Activated CD4-positive, alpha-beta T cell treated with anti-CD3 and anti-CD28 coated beads for 24 hours (primary cell): ENCODE data around the gene OR2M5.

Experiments used
- DNase-seq, 2 donors: peaks; one replicate each; pipeline ENCODE4 v3.0.0-alpha.2; 2020; ENCODE audit warnings: low read depth in 2 of 2

Gene OR2M5, protein sequence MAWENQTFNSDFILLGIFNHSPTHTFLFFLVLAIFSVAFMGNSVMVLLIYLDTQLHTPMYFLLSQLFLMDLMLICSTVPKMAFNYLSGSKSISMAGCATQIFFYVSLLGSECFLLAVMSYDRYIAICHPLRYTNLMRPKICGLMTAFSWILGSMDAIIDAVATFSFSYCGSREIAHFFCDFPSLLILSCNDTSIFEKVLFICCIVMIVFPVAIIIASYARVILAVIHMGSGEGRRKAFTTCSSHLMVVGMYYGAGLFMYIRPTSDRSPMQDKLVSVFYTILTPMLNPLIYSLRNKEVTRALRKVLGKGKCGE

DNA sequence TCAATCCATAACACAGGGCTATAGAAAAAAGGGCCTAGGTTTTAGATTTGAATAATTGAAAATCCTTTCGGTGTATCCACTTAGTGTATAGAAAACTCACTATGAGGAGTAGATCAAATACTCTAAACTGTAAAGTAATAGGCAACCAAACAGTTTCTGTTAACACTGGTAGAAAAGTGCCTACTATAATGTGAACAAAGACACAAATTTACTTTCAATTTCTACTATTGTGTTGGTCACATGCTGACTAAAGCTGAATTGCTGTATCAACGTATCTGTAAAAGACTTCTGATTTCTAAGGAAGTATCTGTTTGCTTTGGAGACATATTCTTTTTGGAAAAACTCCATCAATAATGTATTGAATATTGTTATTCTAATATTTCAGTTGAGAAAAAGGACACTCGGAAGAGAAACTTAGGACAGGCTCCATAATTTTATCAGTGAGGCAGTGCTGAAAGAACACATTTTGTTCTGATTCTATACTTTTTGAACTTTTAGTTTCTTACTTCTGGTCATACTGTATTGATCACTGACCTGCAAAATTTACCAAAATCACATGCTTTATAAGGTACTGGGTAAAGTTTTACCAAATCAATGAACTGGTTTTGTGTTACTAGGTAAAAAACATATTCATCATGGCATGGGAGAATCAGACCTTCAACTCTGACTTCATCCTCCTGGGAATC lies at the start of gene OR2M5:
OR2M5 (plus strand) TSS at position 636 of the 686 bp plus-strand sequence; CDS start at position 636, 0 bp downstream.
- no peak for DNase-seq

DNA sequence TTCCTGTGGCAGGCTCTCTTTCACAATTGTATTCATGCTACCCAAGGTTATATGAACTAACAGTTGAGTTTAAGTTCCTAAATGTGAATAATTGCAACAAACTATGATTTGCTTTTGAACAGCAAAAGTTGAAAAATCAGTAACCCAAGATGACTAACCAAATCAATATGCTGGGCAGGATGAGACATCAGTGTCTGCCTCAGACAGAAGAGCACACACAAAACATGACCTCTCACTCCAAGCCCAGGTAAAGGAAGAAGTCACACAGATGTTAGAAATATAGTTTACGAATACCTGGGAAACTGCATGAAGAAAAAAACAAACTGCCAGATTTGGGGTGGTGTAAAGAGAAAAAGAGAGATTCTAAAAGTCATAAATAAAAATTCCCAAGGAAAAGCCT lies 46.4 kb upstream of the OR2M5 start:
- no peak for DNase-seq

DNA sequence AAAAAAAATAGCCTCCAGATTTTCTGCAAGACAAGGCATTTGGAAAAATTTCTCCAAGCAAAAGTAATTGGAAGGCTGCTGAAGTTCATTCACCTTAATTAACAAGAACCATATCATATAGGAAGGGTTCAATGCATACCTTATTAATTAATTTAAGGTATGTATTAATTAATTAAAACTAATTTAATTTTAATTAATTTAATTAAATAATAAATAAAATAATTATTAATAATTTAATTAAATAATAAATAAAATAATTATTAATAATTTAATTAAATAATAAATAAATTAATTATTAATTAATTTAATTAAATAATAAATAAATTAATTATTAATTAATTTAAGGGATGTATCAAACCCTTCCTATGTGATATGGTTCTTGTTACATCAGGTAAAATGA lies 42.1 kb upstream of the OR2M5 start:
- DNase-seq = no peak

DNA sequence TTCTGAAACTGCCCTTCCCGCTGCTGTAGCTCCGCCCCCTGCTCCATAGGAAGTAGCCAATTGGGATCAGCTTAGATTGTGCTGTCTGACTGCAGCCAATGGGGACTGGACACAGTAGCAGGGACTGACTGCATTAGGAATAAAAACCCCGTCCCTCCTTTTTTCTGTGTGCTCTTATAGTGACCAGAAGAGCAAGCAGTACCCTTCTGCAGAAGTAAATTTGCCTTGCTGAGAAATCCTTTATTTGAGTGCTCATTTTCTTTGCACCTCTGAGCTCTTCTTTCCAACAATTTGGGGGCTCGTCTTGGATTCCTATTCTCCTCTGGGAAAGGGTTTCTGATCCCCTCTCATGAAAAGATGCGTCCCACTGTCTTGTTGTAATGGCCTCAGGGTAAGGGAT lies 33.8 kb upstream of the OR2M5 start:
- no peak for DNase-seq

DNA sequence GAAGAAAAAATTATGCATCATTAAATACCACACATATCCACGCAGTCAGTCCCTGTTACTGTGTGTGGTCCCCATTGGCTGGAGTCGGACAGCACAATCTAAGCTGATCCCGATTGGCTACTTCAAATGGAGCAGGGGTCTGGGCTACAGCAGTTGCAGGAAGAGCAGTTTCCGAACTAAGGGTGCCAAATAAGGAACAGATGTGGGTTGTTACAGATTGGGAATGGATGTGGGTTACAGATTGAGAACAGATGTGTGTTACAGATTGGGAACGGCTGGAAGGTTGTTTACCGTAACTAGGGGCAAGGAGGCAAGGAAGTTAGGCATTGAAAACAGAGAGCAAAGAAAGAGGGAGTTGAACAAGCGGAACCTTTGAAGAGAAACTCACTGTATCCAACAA lies 30.1 kb upstream of the OR2M5 start:
- no peak for DNase-seq

DNA sequence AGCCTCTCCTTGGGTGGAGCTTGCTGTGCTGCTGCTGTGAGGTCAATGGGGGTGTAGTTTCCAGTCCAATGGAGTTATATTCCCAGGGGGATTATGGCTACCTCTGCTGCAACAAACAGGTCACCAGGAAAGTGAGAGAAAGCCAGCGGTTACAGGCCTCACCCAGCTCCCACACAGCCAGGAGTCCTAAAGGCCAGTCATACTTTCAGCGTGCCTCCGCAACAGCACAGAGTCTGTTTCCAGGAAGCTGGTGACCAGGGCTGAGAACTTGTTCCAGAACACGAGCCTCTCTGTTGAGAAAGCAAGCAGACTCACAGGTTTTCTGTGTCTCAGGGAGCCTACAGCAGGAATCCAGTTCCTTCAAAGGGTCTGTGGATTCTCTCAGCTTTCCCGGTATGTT lies 17.3 kb upstream of the OR2M5 start:
- no peak for DNase-seq

DNA sequence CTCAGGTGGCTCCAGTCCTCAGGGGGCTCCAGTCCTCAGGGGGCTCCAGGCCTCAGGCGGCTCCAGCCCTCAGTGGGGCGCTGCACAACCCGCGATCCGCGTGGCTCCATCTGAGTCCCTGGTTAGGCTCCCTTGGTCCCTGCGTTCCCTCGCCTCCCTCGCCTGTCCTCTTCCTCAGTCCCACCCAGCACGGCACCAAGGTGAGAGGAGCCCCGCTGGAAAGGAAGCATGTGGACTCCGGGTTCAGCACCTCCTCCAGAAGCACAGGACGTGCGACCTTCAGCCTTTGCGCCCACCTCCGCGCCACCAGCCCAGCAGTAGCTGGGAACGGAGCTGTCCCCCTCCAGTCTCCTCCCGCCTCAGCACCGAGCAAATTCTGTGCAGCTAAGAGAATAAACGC lies 8.1 kb upstream of the OR2M5 start:
- no peak for DNase-seq

DNA sequence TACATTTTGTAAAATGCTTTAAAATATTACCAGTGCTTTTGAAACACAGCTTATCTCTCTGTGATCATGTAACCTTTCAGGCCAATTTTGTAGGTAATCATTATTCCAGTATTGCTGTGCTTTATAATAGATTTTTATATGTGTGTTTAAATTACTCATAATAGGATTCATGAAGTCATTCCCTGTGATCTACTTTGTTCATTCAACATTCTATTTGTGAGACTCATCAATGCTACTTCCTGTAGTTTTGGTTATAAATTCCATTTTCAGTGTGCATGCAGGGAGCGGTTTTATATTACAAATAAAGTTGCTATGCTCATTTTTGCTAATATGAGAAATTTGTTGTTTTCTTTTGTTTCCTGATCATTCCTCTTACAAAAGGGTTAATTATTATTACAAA lies 4.1 kb upstream of the OR2M5 start:
- DNase-seq = no peak

DNA sequence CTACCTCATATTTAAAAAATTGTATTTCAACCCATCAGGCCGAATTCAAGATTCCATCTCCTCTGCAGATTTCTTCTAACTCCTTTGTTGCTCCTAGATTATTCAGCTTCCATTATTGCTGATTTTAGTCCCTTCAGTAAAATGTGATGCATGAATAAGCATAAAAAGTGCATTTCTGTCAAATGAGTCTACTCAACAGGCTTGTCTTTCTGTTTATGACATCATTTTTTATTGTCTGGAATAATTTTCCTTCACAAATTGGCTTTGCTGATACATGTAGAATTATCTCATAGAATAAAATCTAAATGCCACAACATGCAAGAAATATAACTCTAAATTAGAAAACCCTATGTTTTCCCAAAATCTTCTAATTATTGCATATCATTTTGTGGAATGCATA lies 1.6 kb upstream of the OR2M5 start:
- DNase-seq = no peak

DNA sequence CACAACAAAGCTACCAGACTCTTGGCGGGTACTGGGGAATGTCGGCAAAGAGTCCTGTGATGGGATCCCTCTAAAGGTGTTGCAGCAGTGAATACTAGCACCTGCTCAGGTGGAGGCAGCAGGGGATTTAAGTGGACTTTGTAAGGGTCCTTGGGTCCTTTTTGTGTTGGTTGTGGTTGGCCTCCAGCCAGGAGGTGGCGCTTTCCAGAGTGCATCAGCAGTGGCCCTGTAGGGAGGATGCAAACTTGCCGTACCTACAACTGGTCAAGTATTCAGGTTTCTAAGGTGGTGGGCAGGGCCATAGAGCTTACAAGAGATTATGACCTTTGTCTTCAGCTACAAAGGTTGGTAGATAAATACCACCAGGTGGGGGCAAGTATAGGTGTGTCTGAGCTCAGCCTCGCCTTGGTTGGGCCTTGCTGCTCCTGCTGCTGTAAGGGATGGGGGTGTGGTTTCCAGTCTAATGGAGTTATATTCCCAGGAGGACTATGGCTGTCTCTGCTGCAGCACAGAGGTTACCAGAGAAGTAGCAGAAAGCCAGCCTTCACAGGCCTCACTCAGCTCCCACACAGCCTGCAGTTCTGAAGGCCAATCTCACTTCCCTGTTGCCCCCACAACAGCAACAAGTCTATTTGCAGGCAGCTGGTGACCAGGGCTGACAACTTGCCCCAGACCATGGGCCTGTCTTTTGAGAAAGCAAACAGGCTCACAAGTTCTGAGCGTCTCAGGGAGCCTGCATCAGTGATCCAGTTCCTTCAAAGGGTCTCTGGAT lies 7.3 kb downstream of the OR2M5 start:
- no peak for DNase-seq

DNA sequence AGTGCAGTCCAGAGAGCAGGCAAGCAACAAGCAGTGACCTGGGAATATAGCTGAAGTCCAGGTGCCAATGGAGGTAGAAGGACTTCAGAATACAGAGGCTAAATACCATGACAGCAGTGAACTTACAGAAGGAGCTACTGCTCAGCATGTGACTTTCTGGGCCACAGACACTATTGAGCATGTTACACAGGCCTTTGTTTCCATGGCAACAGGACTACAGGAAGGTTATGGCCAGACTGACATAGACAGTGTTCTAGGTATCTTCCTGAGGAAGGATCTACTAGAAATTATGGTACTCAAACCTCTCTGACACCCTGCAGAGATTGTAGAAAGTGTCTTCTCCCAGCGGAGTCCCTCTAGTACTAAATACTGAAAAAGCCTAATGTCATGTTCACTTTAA lies 11.0 kb downstream of the OR2M5 start:
- no peak for DNase-seq

DNA sequence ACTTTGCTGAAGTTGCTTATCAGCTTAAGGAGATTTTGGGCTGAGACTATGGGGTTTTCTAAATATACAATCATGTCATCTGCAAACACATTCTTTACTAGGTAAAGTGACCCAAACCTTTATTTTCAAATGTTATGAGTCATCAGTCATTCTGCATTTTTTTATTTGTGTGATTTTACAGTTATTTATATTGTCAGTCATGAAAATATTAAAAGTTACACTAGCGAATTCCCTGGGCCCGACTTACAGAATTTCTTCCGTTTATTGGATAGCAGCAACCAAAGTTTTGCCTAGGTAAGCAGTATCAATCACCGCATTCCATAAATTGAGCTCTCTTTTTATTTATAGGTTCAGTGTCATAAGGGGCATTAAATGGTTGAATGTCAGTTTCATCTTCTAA lies 13.8 kb downstream of the OR2M5 start:
- no peak for DNase-seq

DNA sequence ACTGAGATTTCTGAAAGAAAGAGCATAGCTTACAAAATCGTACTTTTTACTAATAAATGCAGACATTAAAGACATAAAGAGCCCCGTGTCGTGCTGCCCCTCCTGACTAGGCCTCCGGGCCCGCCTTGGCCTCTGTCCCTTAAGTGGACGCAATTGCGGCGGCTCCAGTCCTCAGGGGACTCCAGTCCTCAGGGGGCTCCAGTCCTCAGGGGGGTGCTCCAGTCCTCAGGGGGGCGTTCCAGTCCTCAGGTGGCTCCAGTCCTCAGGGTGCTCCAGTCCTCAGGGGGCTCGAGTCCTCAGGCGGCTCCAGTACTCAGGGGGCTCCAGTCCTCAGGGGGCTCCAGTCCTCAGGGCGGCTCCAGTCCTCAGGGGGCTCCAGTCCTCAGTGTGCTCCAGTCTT lies 19.1 kb downstream of the OR2M5 start:
- DNase-seq = no peak

DNA sequence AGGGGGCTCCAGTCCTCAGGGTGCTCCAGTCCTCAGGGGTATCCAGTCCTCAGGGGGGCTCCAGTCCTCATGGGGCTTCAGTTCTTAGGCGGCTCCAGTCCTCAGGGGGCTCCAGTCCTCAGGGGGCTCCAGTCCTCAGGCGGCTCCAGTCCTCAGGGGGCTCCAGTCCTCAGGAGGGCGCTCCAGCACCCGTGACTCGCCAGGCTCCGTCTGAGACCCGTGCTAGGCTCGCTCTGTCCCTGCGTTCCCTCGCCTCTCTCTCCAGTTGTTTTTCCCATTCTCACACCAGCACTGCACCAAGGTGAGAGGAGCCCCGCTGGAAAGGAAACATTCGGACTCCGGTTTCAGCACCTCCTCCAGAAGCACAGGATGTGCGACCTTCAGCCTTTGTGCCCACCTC lies 20.2 kb downstream of the OR2M5 start:
- no peak for DNase-seq

DNA sequence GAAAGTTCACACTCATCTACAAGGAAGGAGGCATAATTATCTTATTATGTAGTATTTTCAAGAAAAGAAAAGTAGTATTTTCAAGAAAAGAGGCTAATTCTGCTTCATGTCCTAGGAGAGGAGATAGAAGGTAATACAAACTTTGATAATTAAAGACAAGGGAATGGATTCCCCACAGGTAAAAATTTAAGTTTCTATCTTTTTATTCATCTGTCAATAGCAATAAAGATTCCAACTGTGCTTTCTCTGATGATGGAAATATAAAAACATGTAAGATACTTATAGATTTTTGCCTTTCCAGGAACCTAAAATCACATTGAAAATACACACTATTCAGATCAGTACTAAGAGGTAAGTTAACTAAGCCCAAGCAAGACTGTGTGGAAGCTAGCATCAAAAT lies 29.6 kb downstream of the OR2M5 start, which contains the start of gene OR2M2:
OR2M2 (plus strand) TSS at position 301 of the 400 bp plus-strand sequence. CDS start 5,165 bp downstream, outside the sequence.
- DNase-seq = no peak

DNA sequence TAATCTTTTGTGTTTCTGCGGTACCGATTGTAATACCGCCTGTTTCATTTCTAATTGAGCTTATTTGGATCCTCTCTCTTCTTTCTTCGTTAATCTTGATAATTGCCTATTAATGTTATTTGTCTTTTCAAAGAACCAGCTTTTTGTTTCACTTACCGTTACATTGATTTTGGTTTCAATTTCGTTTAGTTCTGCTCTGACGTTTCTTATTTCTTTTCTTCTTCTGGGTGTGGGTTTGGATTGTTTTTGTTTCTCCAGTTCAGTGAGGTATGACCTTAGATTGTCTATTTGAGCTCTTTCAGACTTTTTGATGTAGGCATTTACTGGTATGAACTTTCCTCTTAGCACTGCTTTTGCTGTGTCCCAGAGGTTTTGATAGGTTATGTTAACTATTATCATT lies 39.0 kb downstream of the OR2M5 start:
- DNase-seq = no peak

DNA sequence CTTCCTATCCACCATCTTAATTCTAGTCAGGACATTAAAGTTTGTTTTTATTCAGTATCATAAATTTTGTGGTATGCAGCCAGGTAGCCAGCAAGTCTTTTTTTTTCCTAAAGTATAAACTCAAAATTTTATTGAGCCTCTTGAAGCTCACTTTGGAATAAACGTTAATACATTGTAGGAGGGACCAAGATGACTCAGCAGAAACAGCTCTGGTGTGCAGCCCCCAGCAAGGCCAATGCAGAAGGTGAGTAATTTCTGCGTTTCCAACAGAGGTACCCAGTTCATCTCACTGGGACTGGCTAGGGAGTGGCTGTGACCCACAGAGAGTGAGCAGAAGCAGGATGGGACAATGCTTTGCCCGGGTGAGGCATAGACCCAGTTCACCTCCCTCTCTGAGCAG lies 42.4 kb downstream of the OR2M5 start:
- no peak for DNase-seq

DNA sequence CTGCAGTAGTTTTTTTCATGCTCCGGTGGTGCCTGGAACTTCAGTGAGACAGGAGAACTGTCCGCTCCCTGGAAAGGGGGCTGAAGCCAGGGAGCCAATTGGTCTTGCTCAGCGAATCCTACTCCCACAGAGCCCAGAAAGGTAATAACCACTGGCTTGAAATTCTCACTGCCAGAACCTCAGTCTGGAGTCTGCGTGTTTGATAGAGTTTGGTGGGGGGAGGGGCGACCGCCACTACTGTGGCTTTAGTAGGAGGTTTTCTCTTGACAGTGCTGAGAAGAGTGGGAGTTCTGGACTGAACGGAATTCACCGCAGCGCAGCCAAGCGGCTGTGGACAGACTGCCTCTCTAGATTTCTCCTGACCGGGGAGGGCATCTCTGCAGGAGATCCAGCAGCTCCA lies 44.1 kb downstream of the OR2M5 start:
- DNase-seq = no peak

DNA sequence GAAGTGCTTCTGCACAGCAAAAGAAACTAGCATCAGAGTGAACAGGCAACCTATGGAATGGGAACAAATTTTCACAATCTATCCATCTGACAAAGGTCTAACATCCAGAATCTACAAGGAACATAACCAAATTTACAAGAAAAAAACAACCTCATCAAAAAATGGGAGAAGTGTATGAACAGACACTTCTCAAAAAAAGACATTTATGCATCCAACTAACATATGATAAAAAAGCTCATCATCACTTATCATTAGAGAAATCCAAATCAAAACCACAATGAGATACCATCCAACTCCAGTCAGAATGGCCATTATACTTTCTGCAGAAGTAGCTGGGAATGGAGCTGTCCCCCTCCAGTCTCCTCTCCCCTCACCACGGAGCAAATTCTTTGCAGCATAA lies 49.2 kb downstream of the OR2M5 start:
- no peak for DNase-seq
